Mammary epithelial cell (primary cell): Measurements from ENCODE around the gene CDC73.

ENCODE experiments used
- EZH2 ChIP-seq: IDR thresholded peaks from 2 replicates; pipeline ENCODE4 v1.6.1; 2012; ENCODE audit warnings: low read length, inconsistent platforms, borderline replicate concordance
- TF ChIP-seq, protein P1 (sequence below), 2 donors: IDR thresholded peaks in 1 of 2; conservative IDR thresholded peaks in 1 of 2; 2 replicates each; pipeline ENCODE4 v1.5.1; 2011 to 2012; ENCODE audit warnings: inconsistent platforms in 2 of 2, low read length in 2 of 2, mild to moderate bottlenecking in 2 of 2, control low read depth in 1 of 2, low read depth in 1 of 2; ENCODE audit not compliant: insufficient read depth in 1 of 2; ENCODE audit errors: extremely low read depth in 1 of 2

DNA sequence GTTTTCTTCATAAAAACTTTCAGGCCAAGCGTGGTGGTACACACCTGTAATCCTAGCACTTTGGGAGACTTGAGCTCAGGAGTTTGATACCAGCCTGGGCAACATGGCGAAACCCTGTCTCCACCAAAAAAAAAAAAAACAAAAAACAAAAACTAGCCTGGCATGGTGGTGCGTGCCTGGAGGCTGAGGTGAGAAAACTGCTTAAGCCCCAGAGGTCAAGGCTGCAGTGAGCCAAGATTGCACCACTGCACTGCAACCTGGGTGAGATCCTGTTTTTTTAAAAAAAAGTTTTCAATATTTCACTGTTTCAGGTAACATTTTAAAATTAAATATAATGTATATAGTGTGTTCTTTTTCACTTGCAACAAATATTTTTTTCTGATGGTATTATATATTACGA, 78.1 kb downstream of the CDC73 start:
- TF ChIP-seq, protein P1, sequence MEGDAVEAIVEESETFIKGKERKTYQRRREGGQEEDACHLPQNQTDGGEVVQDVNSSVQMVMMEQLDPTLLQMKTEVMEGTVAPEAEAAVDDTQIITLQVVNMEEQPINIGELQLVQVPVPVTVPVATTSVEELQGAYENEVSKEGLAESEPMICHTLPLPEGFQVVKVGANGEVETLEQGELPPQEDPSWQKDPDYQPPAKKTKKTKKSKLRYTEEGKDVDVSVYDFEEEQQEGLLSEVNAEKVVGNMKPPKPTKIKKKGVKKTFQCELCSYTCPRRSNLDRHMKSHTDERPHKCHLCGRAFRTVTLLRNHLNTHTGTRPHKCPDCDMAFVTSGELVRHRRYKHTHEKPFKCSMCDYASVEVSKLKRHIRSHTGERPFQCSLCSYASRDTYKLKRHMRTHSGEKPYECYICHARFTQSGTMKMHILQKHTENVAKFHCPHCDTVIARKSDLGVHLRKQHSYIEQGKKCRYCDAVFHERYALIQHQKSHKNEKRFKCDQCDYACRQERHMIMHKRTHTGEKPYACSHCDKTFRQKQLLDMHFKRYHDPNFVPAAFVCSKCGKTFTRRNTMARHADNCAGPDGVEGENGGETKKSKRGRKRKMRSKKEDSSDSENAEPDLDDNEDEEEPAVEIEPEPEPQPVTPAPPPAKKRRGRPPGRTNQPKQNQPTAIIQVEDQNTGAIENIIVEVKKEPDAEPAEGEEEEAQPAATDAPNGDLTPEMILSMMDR (conservative IDR thresholded peaks at IDR 0.05 in 1 of 2, IDR thresholded peaks at IDR 0.05 in 1 of 2; ENCODE audit: extremely low read depth in 1 of 2, insufficient read depth in 1 of 2, low read depth in 1 of 2, low read length in 2 of 2), result no peak
- TF ChIP-seq EZH2, result no peak
